Tibial nerve (tissue), 4 donors: Measurements from ENCODE around the gene FBXO15. TPM values are rescaled to one million over a fixed set of nuclear protein-coding genes. Genes with fewer than 3 reads are reported as not detected.

Experiments used
- DNase-seq, 2 donors: peaks; one replicate each; pipeline ENCODE4 v3.0.0-alpha.2; 2019; ENCODE audit warnings: low spot score in 2 of 2
- H3K27ac ChIP-seq, 4 donors: fragments of 200-600 bp; sonication (generic) in 3 of 4; one replicate each; pipeline ENCODE4 v1.5.1; 2017 to 2019; ENCODE audit warnings: mild to moderate bottlenecking in 1 of 4
- H3K27me3 ChIP-seq, 2 donors: fragments of 200-600 bp; sonication (generic) in 1 of 2; one replicate each; pipeline versions ENCODE4 v1.5.1 to v1.6.0; 2017 to 2019
- H3K36me3 ChIP-seq, 3 donors: fragments of 200-600 bp; sonication (generic); one replicate each; pipeline ENCODE4 v1.5.1; 2018 to 2019
- H3K4me1 ChIP-seq, 4 donors: fragments of 200-600 bp; sonication (generic) in 3 of 4; one replicate each; pipeline ENCODE4 v1.5.1; 2017 to 2019
- H3K4me3 ChIP-seq, 4 donors: fragments of 200-600 bp; sonication (generic) in 3 of 4; one replicate each; pipeline ENCODE4 v1.5.1; 2017 to 2019; ENCODE audit warnings: mild to moderate bottlenecking in 1 of 4, moderate library complexity in 1 of 4
- H3K9me3 ChIP-seq, 4 donors: fragments of 200-600 bp; sonication (generic) in 3 of 4; one replicate each; pipeline ENCODE4 v1.5.1; 2017 to 2019
- EP300 ChIP-seq, 2 donors: sonication (generic); formaldehyde crosslinking; IDR thresholded peaks; one replicate each; pipeline ENCODE4 v1.6.1; 2017; ENCODE audit warnings: antibody characterized with exemption in 2 of 2, mild to moderate bottlenecking in 1 of 2
- POLR2A ChIP-seq, 2 donors: fragments of 450-650 bp; IDR thresholded peaks; one replicate each; pipeline ENCODE4 v1.6.1; 2017; ENCODE audit warnings: antibody characterized with exemption in 2 of 2, mild to moderate bottlenecking in 2 of 2, moderate library complexity in 2 of 2
- WGBS, 2 donors: methylation state at CpG; one replicate each; pipeline ENCODE4 v1.1.5; 2018; 5-methylcytosine and 5-hydroxymethylcytosine counted together
- total RNA-seq, 4 donors: library from RNA; depleted of rRNA; stranded (reverse); fragments of >200 nt; gene quantifications; one replicate each; pipeline ENCODE4 v1.1.0, GENCODE V29; 2016
- TF ChIP-seq, protein P1 (sequence below), 5 experiments: fragments of 200-600 bp in 3 of 5; fragments of 450-650 bp in 2 of 5; sonication (generic) in 3 of 5; IDR thresholded peaks; one replicate each; pipeline ENCODE4 v1.5.1; 2016 to 2019; ENCODE audit warnings: antibody characterized with exemption in 5 of 5, mild to moderate bottlenecking in 3 of 5, moderate library complexity in 2 of 5

FBXO15 gene, protein sequence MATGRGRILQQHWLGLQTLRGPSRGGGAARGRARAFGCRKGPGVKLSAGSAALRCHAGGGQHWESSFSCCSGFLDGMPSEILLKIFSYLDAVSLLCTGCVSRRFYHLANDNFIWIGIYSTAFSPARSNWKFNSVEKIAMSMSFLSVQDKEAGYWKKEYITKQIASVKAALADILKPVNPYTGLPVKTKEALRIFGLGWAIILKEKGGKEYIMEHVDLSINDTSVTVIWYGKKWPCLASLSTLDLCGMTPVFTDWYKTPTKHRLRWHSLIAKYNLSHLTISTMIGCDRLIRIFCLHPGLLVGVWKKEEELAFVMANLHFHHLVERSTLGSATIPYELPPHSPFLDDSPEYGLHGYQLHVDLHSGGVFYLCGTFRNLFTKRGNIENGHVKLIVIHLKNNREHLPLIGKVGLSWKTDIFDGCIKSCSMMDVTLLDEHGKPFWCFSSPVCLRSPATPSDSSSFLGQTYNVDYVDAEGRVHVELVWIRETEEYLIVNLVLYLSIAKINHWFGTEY
- total RNA-seq, result 1 to 10 TPM; 1.0 to 4.4 (median 1.4) TPM

DNA sequence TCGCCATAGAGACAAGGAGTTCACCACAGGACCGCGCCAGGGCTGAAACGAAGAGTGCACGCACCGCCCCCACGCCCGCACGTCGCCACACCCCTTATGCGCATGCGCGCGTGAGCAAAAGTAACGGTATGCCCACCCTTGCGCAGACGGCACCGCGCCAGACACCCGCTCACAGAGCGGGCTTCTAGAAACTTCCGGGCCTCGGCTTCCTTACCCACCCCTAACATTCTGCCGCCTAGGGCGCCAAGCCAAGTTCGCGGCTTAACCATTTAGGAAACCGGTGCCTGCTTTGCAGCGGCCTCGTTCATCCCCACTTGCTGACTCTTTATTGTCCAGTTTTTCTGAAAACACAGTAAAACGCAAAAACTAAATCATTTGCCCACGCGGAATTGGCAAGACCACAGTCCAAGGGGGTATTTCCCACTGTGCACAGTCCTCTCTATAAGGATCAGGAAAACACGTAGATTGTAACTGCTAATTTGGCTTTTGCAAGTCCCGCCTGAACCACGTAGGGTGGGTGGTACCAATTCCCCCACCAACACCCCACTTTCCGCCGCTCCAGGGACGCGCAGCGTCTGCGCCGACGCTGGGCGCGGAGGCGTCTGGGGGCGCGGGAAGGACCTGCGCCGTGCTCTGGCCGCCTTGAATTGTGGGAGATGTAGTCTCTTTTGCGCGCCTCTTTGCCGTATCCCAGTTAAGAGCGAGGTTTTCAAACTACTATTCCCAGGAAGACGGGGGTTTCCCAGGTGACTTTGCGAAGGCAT is at the start of gene FBXO15, which contains the start of gene TIMM21:
TSS of gene FBXO15 (minus strand) at position 56 of the 764 bp plus-strand sequence. CDS start at position 7, 49 bp downstream.
TSS of gene TIMM21 (plus strand) at position 745 of the 764 bp plus-strand sequence. CDS start 286 bp downstream, outside the sequence.
- H3K36me3 ChIP-seq, result peaks cover 0 to 20% (median 0%) of the 10 kb centered on the region in 3 donors
- DNase-seq, result peak; percentile 91 to 92
- TF ChIP-seq EP300 (IDR thresholded peaks at IDR 0.05) (peak; percentile 60 to 97), POLR2A (IDR thresholded peaks at IDR 0.05) (peak; percentile 58 to 77)
- TF ChIP-seq, protein P1, sequence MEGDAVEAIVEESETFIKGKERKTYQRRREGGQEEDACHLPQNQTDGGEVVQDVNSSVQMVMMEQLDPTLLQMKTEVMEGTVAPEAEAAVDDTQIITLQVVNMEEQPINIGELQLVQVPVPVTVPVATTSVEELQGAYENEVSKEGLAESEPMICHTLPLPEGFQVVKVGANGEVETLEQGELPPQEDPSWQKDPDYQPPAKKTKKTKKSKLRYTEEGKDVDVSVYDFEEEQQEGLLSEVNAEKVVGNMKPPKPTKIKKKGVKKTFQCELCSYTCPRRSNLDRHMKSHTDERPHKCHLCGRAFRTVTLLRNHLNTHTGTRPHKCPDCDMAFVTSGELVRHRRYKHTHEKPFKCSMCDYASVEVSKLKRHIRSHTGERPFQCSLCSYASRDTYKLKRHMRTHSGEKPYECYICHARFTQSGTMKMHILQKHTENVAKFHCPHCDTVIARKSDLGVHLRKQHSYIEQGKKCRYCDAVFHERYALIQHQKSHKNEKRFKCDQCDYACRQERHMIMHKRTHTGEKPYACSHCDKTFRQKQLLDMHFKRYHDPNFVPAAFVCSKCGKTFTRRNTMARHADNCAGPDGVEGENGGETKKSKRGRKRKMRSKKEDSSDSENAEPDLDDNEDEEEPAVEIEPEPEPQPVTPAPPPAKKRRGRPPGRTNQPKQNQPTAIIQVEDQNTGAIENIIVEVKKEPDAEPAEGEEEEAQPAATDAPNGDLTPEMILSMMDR (IDR thresholded peaks at IDR 0.05), result no peak
- H3K4me3 ChIP-seq, result peak within 1 kb of the TSS; percentile 50 to 97 (median 92)
- H3K27me3 ChIP-seq, result no peaks in the 10 kb centered on the region
- no peaks in the 10 kb centered on the region for H3K9me3 ChIP-seq
- peaks cover 0 to 50% (median 15%) of the 10 kb centered on the region in 4 donors for H3K4me1 ChIP-seq
- H3K27ac ChIP-seq, result peak within 1 kb of the TSS; percentile 85 to 98 (median 93)
- WGBS, 2 donors, result 1% methylated on average over 42 to 45 of the region's 58 CpGs

DNA sequence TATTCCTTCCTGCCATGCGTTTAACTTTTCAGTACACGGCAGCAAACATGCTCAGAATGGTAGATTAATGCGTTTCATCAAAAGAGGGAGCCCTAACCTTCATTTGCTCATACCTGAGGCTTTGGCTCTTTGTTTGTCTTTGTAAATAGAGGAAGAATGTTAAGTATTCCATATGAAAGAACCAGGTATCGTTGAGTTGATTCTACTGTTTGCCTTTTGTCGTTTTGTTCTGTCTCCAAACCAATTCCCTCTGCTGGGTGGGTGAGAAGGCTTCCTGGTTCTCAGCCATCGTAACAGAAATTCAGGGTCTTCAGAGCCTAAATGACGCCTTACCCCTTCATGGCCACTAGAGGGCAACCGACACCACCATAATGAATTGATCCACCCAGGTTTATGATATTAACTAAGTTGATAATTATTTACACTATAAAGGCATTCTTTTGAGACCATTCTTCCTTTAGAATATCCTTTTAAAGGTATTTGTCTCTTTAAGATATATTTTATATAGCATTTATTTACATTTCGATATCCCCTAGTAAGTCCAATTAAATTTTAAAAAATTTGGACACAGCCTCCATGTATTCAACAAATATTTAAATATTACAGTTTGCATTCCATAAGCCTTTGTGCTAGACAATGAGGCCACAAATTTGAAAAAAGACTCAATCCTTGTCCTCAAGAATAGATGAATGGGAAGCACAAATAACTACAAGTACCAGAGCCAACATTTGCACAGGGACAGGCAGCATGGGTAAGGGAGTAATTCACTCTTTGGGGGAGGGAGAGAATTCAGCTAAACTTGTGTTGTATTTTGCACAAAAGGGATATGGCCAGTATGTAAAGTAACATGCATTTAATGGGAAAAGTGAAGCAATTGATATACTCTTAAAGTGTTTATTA is 48.8 kb upstream of the FBXO15 start:
- DNase-seq, result peak in 1 of 2 donors; percentile 43
- peak overlapping the region in 1 of 4 donors; percentile 45 for H3K27ac ChIP-seq
- H3K4me1 ChIP-seq, result peaks cover 0 to 27% (median 8%) of the 10 kb centered on the region in 4 donors
- peak overlapping the region in 2 of 4 donors; percentile 13 to 32 for H3K4me3 ChIP-seq
- no peaks in the 10 kb centered on the region for H3K36me3 ChIP-seq
- H3K9me3 ChIP-seq, result no peaks in the 10 kb centered on the region
- no peaks in the 10 kb centered on the region for H3K27me3 ChIP-seq
- WGBS, 2 donors, result 3 to 4% methylated on average over 9 of the region's 9 CpGs
- TF ChIP-seq, protein P1 (IDR thresholded peaks at IDR 0.05), result peak; percentile 83 to 92 (median 88)
- TF ChIP-seq EP300 (IDR thresholded peaks at IDR 0.05), result no peak

DNA sequence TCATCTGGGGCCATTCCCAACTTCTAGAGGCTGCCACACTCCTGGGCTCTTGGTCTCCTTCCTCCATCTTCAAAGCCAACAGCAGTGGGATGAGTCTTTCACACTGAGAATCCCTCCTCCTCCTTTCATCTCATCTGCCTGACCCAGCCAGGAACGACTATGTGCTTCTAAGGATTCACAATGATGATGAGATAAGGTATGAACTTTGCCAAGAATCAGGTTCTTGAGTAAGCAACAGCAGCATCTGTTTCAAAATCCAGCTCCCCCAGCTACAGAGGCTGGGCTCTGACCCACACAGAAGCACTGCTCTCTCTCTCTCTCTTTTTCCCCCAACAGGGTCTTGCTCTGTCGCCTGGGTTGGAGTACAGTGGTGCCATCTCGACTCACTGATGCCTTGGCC is 47.1 kb upstream of the FBXO15 start:
- no peak overlapping the region for H3K27ac ChIP-seq
- WGBS, 2 donors, result 56 to 78% methylated on average over 3 of the region's 3 CpGs
- no peak for DNase-seq
- no peaks in the 10 kb centered on the region for H3K36me3 ChIP-seq
- no peaks in the 10 kb centered on the region for H3K9me3 ChIP-seq
- H3K4me3 ChIP-seq, result no peak overlapping the region
- no peaks in the 10 kb centered on the region for H3K27me3 ChIP-seq
- TF ChIP-seq POLR2A (IDR thresholded peaks at IDR 0.05), result no peak
- no peak for TF ChIP-seq EP300 (IDR thresholded peaks at IDR 0.05)
- TF ChIP-seq, protein P1 (IDR thresholded peaks at IDR 0.05), result no peak
- H3K4me1 ChIP-seq, result peaks cover 0 to 17% (median 8%) of the 10 kb centered on the region in 4 donors

DNA sequence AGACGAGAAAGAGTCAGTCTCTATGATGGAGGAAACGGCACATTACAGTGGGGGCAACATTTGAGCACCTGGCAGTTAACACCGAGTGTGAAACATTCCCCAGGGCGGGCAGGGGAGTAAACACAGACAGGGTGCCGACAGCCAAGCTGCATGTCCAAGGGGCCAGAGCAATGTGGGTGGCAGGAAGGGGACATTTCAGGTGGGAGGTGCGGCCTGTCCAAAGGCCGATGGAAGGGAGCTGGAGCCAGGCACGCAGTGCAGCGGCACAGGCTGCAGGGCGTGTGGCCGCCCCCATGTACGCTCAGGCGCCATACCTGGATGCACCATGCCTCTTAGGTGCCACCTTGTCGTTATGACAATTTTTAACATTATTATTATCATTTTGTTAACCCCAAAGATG is 43.9 kb upstream of the FBXO15 start:
- Histone ChIP-seq H3K27me3 (no peaks in the 10 kb centered on the region), H3K4me1 (peaks cover 0 to 6% (median 0%) of the 10 kb centered on the region in 4 donors), H3K9me3 (no peaks in the 10 kb centered on the region), H3K4me3 (no peak overlapping the region), H3K36me3 (no peaks in the 10 kb centered on the region), H3K27ac (no peak overlapping the region)
- WGBS, 2 donors, result 80% methylated on average over 14 of the region's 14 CpGs
- no peak for DNase-seq
- TF ChIP-seq, protein P1 (IDR thresholded peaks at IDR 0.05), result no peak
- TF ChIP-seq EP300 (IDR thresholded peaks at IDR 0.05) (no peak), POLR2A (IDR thresholded peaks at IDR 0.05) (no peak)
